Posterior cingulate gyrus (tissue), 11 donors: ENCODE results near the gene ZNF630.
"Not testable (repeated sequence)": the region's sequence is repeated elsewhere in the genome, so short reads cannot be mapped to it uniquely, and the experiment has no call there.

Experiments
- DNase-seq, 10 donors: peaks; one replicate each; pipeline versions ENCODE4 v3.0.0 to v3.0.0-alpha.2; 2020 to 2021; ENCODE audit warnings: mixed read lengths in 3 of 10
- intact Hi-C: fragments of 100-400 bp; cut with DNase I; formaldehyde crosslinking; loops from one replicate; pipeline ENCODE4 v1.15.1; 2023

The ZNF630 gene

DNA sequence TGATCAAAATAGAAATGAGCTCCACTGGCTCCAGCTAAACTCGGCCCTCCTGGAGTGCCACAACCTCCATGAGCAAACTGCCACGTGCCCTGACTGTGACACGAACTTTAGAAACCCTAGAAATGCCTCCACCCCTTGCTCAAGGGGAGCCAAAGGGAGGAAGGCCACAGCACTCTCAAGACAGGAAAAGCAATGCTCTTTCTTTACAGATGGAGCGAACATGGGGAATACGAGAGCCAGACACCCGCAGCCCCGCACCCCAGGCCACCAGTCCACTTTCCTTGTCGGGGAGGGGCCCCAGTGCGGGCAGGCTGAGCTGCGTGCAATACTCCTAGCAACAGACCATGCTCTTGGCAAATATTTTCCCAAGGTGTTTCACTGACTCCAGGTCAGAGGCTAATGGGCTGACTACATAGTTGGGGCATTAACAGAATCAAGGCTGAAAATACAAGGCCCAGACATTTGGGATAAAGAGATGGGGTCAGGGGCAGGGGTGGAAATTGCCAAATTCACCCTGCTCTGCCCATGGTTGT lies 40.7 kb downstream of the ZNF630 start:
- intact Hi-C loops, DNase-seq: not testable (repeated sequence)

DNA sequence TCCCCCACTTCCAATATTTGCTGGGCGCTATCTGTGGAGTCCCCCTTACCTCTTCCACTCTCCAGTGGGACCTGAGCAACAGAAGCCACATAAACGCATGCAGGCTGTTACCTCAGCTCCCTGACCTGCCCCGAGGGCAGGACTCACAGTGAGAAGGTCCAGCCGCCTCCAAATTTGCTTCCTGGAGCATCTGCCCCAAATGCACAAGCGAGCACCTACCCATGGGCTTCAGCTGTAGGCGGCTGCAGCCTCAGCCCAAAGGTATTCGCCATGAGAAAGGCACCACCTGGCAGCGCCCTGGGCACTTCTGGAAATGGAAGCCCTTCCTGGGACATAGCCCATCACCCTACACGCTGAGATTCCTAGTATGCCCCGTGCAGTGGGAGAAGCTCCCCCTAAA lies 41.2 kb downstream of the ZNF630 start:
- intact Hi-C loops = no loop called here
- DNase-seq = peak in 2 of 10 donors; percentile 61 to 65

DNA sequence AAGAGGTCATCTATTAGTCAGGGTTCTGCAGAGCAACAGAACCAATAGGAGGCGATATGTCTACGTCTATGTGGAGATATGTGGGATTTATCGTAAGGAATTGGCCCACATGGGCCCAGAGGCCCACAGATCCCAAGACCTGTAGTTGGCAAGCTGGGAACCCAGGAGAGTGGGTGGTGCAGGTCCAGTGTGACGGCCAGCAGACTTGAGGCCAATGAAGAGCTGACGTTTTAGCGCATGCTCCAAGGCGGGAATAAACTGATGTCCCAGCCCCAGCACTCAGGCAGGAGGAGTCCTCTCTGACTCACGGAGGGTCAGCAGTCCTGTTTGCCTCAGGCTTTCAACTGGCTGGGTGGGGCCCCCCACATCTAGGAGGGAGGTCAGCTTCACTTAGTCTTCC lies 43.3 kb downstream of the ZNF630 start:
- intact Hi-C loops = loop anchor here (10.0 kb wide), 1 partner anchor 373 kb away; the partner anchor contains the start of genes ELK1 and UXT

DNA sequence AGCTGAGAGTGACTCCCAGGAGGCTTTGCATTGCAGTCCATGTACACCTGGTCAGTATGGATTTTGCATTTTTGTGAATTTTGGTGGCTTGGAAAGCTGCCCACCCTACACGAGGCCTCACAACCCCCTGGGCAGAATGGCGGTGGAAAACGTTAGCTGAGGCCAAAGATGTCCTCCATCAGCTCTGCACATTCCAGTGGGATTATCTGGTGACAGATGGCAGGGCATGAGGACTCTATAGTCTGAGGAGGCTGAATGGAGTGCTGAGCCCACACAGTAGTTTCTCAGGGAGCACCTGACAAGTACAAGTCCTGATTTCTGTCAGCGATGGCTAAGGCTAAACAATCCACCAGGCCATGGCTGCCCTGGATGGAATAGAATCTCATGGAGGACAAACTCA lies 43.9 kb downstream of the ZNF630 start:
- intact Hi-C loops = loop anchor here (10.0 kb wide), 1 partner anchor 373 kb away; the partner anchor contains the start of genes ELK1 and UXT
- not testable (repeated sequence) for DNase-seq

More for the DNA sequence above, 43.3 kb downstream of the ZNF630 start:
- DNase-seq = no peak

DNA sequence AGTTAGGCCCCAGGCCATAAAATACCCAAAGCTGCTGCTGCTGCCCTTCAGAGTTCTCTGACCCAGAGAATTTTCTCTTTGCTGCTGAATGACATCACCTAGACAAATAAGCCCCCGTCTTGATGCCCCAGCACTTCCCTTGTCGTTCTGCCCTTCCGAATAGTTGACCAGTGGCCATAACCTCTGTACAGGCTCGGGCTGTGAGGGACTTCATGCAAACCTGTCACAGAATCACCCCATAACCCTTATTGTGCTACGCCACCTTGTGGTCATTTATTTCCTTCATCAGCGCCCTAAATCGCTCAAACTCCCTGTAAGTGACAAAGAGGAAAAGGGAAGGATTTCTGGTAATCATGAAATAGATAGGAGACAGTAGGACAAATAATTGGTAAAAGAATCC lies 45.9 kb downstream of the ZNF630 start:
- DNase-seq = peak in 5 of 10 donors; percentile 16 to 65 (median 32)
- intact Hi-C loops = loop anchor here (10.0 kb wide), 1 partner anchor 371 kb away; the partner anchor contains the start of genes ELK1 and UXT

GRCh38 chrX:48022738-48023137 lies 48.7 kb downstream of the ZNF630 start:
- intact Hi-C loops = loop anchor here (10.0 kb wide), 1 partner anchor 368 kb away; the partner anchor contains the start of genes ELK1 and UXT
- no peak for DNase-seq

- intact Hi-C loops = loop anchor here (10.0 kb wide), 1 partner anchor 367 kb away; the partner anchor contains the start of genes ELK1 and UXT
- no peak for DNase-seq
These were observed 49.3 kb downstream of the ZNF630 start for GRCh38 chrX:48022100-48022499.

- intact Hi-C loops = loop anchor here (10.0 kb wide), 1 partner anchor 366 kb away; the partner anchor contains the start of genes ELK1 and UXT
- peak; percentile 43 to 93 (median 65) for DNase-seq
These were observed 50.2 kb downstream of the ZNF630 start for GRCh38 chrX:48021026-48021900.

GRCh38 chrX:48020472-48020871 lies 51.0 kb downstream of the ZNF630 start:
- intact Hi-C loops = loop anchor here (10.0 kb wide), 1 partner anchor 366 kb away; the partner anchor contains the start of genes ELK1 and UXT
- peak in 1 of 10 donors; percentile 24 for DNase-seq

DNA sequence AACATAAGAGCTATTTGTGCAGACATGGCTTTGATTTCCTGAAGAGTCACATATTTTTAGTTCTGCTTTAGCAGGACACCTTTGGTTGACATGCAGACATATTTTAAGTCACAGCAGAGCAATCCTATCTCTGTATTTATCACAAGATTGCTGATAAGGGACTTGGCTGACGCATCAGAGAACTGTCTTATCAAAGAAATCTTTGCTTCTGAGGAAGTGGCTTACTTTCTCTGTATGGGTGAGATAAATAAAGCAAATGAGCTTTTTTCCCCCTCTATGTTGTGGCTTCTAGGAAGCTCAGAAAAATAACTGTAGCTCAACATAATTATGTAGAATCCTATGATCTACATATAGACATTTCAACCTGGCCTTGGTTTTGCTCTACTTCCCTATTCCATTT lies 51.5 kb downstream of the ZNF630 start:
- DNase-seq = not testable (repeated sequence)
- intact Hi-C loops = loop anchor here (10.0 kb wide), 1 partner anchor 365 kb away; the partner anchor contains the start of genes ELK1 and UXT

GRCh38 chrX:48016583-48017310 lies 54.7 kb downstream of the ZNF630 start:
- intact Hi-C loops = not testable (repeated sequence)
- DNase-seq = peak in 2 of 10 donors; percentile 56 to 72

DNA sequence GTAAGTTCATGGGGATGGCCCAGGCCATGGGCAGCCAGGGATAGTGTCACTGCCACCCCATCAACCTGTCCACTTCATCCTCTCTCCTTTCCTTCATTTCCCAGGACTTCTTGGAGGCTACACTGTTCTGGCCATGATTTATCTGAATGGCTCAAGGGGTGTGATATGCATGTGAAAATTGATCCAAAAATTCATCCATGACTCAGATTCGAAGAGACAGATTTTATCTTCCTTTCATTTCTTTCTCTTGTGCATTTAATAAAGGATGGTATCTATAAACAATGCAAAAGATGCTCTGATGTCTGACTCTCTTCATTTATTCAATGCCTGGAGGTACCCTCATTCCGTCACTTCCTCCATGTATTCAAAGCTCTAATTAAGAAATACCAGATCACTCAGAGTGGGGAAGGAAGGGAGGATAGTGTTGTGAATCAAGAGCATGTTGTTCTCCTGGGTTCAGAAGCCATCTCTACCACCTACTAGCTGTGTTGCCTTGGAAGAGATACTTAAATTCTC lies 61.9 kb downstream of the ZNF630 start:
- DNase-seq, intact Hi-C loops: not testable (repeated sequence)
